ENCODE measurements around the gene CNNM1. TPM values are rescaled to one million over a fixed set of nuclear protein-coding genes. Genes with fewer than 3 reads are reported as not detected.
A peak's percentile ranks its signal among the peaks of the same experiment; 100 is the strongest.

CNNM1 gene
- total RNA-seq, 1 experiment from 2014 or later, result 0.90 TPM

DNA sequence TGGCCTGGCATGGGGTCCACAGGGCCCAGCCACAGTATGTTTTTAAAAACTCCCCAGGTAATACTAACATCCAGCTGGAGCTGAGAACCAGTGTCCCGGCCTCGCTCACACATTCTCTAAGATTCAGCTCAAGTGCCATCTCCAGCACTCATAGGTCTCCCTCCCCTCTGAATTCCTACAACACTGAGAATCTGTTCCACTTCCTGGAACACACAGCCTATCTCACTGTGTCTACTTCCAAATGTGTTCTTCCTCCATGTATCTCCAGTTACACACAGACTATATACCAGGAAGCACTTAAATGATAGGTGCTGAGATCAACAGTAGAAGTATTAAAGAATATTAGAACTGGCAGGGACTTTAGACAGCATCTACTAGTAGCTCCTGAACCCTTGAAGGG is 90.5 kb downstream of the CNNM1 start (continued):
- no peak for TF ChIP-seq TP53 (CRISPR knock-in tag; IDR thresholded peaks at IDR 0.05)
- TF ChIP-seq, protein P1, sequence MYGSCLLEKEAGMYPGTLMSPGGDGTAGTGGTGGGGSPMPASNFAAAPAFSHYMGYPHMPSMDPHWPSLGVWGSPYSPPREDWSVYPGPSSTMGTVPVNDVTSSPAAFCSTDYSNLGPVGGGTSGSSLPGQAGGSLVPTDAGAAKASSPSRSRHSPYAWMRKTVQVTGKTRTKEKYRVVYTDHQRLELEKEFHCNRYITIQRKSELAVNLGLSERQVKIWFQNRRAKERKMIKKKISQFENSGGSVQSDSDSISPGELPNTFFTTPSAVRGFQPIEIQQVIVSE (CRISPR knock-in tag; IDR thresholded peaks at IDR 0.05; ENCODE audit: borderline replicate concordance), result no peak

DNA sequence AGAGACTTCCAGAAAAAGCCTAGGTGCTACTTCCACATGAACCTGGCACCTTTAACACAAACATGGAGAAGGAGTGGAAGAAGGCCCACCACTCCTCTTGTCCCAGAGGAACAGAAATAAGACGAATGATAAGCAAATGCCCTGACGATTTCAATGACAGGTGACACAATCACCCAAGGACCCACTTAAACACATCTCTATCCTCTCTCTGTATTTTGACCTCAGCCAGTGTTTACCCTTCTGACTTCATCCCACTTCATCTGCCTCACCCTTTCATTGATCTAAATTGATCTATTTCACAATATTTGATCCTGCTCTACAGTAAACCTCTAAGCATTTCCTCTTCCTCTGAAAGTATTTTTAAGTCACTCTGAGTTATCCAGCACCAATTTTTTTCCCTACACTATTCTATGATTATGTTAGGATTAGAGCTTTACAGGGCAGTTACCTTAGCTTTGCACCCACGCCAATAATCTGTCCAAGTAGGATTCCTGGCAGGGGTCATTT is 92.1 kb downstream of the CNNM1 start:
- DNase-seq (ENCODE audit: low spot score), result no peak
- Mint-ChIP-seq H3K27ac (no peak overlapping the region), H3K27me3 (ENCODE audit: low read depth) (no peaks in the 10 kb centered on the region), H3K9me3 (no peaks in the 10 kb centered on the region), H3K4me3 (no peak overlapping the region), H3K36me3 (peaks cover 34% of the 10 kb centered on the region), H3K4me1 (peaks cover 3% of the 10 kb centered on the region)
- ATAC-seq, result no peak
- ChIA-PET CTCF (no interaction called here), POLR2A (no interaction called here)
- TF ChIP-seq GABPB1 (CRISPR knock-in tag; IDR thresholded peaks at IDR 0.05) (peak; percentile 72; the same call in 1 of the 2 replicates), KAT7 (CRISPR knock-in tag; IDR thresholded peaks at IDR 0.05; ENCODE audit: borderline replicate concordance) (no peak), NFATC4 (CRISPR knock-in tag; IDR thresholded peaks at IDR 0.05) (no peak)
- TF ChIP-seq, protein P2, sequence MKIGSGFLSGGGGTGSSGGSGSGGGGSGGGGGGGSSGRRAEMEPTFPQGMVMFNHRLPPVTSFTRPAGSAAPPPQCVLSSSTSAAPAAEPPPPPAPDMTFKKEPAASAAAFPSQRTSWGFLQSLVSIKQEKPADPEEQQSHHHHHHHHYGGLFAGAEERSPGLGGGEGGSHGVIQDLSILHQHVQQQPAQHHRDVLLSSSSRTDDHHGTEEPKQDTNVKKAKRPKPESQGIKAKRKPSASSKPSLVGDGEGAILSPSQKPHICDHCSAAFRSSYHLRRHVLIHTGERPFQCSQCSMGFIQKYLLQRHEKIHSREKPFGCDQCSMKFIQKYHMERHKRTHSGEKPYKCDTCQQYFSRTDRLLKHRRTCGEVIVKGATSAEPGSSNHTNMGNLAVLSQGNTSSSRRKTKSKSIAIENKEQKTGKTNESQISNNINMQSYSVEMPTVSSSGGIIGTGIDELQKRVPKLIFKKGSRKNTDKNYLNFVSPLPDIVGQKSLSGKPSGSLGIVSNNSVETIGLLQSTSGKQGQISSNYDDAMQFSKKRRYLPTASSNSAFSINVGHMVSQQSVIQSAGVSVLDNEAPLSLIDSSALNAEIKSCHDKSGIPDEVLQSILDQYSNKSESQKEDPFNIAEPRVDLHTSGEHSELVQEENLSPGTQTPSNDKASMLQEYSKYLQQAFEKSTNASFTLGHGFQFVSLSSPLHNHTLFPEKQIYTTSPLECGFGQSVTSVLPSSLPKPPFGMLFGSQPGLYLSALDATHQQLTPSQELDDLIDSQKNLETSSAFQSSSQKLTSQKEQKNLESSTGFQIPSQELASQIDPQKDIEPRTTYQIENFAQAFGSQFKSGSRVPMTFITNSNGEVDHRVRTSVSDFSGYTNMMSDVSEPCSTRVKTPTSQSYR (CRISPR knock-in tag; IDR thresholded peaks at IDR 0.05), result no peak

DNA sequence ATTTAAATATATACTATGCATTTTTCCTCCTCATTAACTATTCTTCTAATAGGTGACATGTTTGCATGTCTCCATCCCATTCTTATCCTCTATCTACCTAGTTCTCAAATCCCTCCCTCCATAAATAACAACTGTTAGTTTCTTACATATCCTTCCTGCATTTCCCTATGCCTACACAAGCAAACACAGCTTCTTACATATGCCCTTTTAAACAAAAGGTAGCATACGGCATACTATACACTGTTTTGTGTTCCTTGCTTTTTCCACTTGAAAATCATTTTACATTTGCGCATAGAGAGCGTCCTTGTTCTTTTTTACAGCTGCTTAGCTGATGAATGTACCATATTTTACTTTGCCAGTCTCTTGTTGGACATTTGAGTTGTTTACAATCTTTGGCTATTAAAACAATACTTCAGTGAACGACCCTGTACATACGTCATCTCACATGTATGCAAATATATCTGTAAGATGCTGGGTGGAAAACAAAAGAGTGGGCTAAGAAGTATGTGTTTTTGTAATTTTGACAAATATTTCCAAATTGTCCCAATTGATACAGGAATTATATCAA is 93.5 kb downstream of the CNNM1 start:
- CTCF ChIA-PET, result no interaction called here
- ATAC-seq, result no peak
- no peaks in the 10 kb centered on the region for H3K27me3 Mint-ChIP-seq (ENCODE audit: low read depth)

DNA sequence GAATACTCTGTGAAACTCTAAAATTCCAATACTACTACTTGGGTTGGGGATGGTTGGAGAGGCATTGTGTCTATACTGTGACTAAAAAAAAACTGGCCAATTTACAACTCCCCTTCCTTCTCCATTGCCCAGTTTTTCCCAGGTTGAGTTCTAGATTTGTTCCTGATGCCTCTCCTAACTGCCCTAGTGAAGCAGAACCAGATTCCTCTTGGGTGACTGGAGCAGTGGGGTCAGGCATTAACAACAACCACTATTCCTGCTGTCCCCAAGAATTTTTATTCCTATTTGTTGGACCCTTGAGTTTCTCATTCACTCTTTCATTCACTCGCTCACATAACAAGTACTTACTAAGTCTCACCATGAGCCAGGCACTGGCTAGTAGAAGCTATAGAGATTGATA is 95.5 kb downstream of the CNNM1 start:
- no peak overlapping the region for H3K4me3 Mint-ChIP-seq
- H3K9me3 Mint-ChIP-seq, result no peaks in the 10 kb centered on the region
- CTCF ChIA-PET, result no interaction called here
- POLR2A ChIA-PET, result no interaction called here
- DNase-seq (ENCODE audit: low spot score) (no peak), ATAC-seq (no peak)
- H3K36me3 Mint-ChIP-seq, result peaks cover 14% of the 10 kb centered on the region
- H3K27me3 Mint-ChIP-seq (ENCODE audit: low read depth), result no peaks in the 10 kb centered on the region
- no peak overlapping the region for H3K27ac Mint-ChIP-seq
- TF ChIP-seq EMX1 (CRISPR knock-in tag; IDR thresholded peaks at IDR 0.05) (no peak), RORB (CRISPR knock-in tag; IDR thresholded peaks at IDR 0.05) (no peak), JUN (CRISPR knock-in tag; IDR thresholded peaks at IDR 0.05) (no peak), ZNF121 (CRISPR knock-in tag; IDR thresholded peaks at IDR 0.05) (no peak), ETV6 (CRISPR knock-in tag; IDR thresholded peaks at IDR 0.05) (no peak), IRF2 (CRISPR knock-in tag; IDR thresholded peaks at IDR 0.05; ENCODE audit: borderline replicate concordance, low read depth) (no peak), FOXJ3 (CRISPR knock-in tag; IDR thresholded peaks at IDR 0.05; ENCODE audit: borderline replicate concordance) (no peak), ZNF423 (CRISPR knock-in tag; IDR thresholded peaks at IDR 0.05) (no peak), CREM (CRISPR knock-in tag; IDR thresholded peaks at IDR 0.05) (no peak)
- TF ChIP-seq, protein P3, sequence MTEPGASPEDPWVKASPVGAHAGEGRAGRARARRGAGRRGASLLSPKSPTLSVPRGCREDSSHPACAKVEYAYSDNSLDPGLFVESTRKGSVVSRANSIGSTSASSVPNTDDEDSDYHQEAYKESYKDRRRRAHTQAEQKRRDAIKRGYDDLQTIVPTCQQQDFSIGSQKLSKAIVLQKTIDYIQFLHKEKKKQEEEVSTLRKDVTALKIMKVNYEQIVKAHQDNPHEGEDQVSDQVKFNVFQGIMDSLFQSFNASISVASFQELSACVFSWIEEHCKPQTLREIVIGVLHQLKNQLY (CRISPR knock-in tag; IDR thresholded peaks at IDR 0.05), result no peak
- TF ChIP-seq, protein P2 (CRISPR knock-in tag; IDR thresholded peaks at IDR 0.05), result no peak
- TF ChIP-seq, protein P4, sequence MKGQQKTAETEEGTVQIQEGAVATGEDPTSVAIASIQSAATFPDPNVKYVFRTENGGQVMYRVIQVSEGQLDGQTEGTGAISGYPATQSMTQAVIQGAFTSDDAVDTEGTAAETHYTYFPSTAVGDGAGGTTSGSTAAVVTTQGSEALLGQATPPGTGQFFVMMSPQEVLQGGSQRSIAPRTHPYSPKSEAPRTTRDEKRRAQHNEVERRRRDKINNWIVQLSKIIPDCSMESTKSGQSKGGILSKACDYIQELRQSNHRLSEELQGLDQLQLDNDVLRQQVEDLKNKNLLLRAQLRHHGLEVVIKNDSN (CRISPR knock-in tag; IDR thresholded peaks at IDR 0.05), result no peak
- TF ChIP-seq, protein P5, sequence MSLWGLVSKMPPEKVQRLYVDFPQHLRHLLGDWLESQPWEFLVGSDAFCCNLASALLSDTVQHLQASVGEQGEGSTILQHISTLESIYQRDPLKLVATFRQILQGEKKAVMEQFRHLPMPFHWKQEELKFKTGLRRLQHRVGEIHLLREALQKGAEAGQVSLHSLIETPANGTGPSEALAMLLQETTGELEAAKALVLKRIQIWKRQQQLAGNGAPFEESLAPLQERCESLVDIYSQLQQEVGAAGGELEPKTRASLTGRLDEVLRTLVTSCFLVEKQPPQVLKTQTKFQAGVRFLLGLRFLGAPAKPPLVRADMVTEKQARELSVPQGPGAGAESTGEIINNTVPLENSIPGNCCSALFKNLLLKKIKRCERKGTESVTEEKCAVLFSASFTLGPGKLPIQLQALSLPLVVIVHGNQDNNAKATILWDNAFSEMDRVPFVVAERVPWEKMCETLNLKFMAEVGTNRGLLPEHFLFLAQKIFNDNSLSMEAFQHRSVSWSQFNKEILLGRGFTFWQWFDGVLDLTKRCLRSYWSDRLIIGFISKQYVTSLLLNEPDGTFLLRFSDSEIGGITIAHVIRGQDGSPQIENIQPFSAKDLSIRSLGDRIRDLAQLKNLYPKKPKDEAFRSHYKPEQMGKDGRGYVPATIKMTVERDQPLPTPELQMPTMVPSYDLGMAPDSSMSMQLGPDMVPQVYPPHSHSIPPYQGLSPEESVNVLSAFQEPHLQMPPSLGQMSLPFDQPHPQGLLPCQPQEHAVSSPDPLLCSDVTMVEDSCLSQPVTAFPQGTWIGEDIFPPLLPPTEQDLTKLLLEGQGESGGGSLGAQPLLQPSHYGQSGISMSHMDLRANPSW (CRISPR knock-in tag; conservative IDR thresholded peaks at IDR 0.05; ENCODE audit: low read depth), result no peak
- H3K4me1 Mint-ChIP-seq, result peaks cover 10% of the 10 kb centered on the region

More for the DNA sequence above, 93.5 kb downstream of the CNNM1 start:
- Mint-ChIP-seq H3K4me3 (no peak overlapping the region), H3K36me3 (peaks cover 30% of the 10 kb centered on the region), H3K4me1 (peaks cover 3% of the 10 kb centered on the region), H3K27ac (no peak overlapping the region), H3K9me3 (no peaks in the 10 kb centered on the region)
- POLR2A ChIA-PET, result no interaction called here
- no peak for DNase-seq (ENCODE audit: low spot score)
- no peak for TF ChIP-seq NR3C1 (CRISPR knock-in tag; conservative IDR thresholded peaks at IDR 0.05; ENCODE audit: low read depth)
